Neural progenitor cell (in vitro differentiated cells): ENCODE data around the gene CAMK1D. TPM values are rescaled to one million over a fixed set of nuclear protein-coding genes. Genes with fewer than 3 reads are reported as not detected.

Experiments used
- DNase-seq: peaks from one replicate; pipeline ENCODE4 v3.0.0-alpha.2; 2016; ENCODE audit warnings: low spot score
- H2AFZ ChIP-seq: fragments of 200-600 bp; sonication (generic); replicated peaks from 2 replicates; pipeline ENCODE4 v1.6.1; 2016; ENCODE audit warnings: antibody characterized with exemption
- H3F3A ChIP-seq: fragments of 200-600 bp; sonication (generic); 2 replicates; pipeline ENCODE4 v1.6.1; 2016; ENCODE audit warnings: antibody characterized with exemption, low read depth
- H3K27ac ChIP-seq: fragments of 200-600 bp; sonication (generic); 2 replicates; pipeline ENCODE4 v1.5.1; 2016; ENCODE audit warnings: mild to moderate bottlenecking
- H3K27me3 ChIP-seq: fragments of 200-600 bp; sonication (generic); 2 replicates; pipeline ENCODE4 v1.6.1; 2016; ENCODE audit warnings: mild to moderate bottlenecking, moderate library complexity
- H3K36me3 ChIP-seq: fragments of 200-600 bp; sonication (generic); 2 replicates; pipeline ENCODE4 v1.5.1; 2016
- H3K4me1 ChIP-seq: fragments of 200-600 bp; sonication (generic); 2 replicates; pipeline ENCODE4 v1.6.1; 2016; ENCODE audit warnings: mixed run types
- H3K4me2 ChIP-seq: fragments of 200-600 bp; sonication (generic); 2 replicates; pipeline ENCODE4 v1.6.1; 2016
- H3K4me3 ChIP-seq: fragments of 200-600 bp; sonication (generic); 2 replicates; pipeline ENCODE4 v1.5.1; 2016
- H3K79me2 ChIP-seq: fragments of 200-600 bp; sonication (generic); 2 replicates; pipeline ENCODE4 v1.6.1; 2016; ENCODE audit warnings: low read depth
- H3K9ac ChIP-seq: fragments of 200-600 bp; sonication (generic); 2 replicates; pipeline ENCODE4 v1.6.1; 2016
- H3K9me3 ChIP-seq: fragments of 200-600 bp; sonication (generic); 2 replicates; pipeline ENCODE4 v1.5.1; 2016; ENCODE audit warnings: low read depth
- H4K20me1 ChIP-seq: fragments of 200-600 bp; sonication (generic); 2 replicates; pipeline ENCODE4 v1.6.1; 2016; ENCODE audit warnings: low read depth
- H3K27ac Mint-ChIP-seq: 3 replicates; pipeline ENCODE4 v1.8.0; 2021; ENCODE audit warnings: mixed read lengths
- H3K27me3 Mint-ChIP-seq: 2 replicates; pipeline ENCODE4 v1.8.0; 2022; ENCODE audit warnings: low read depth, mild to moderate bottlenecking, inconsistent platforms, moderate library complexity, mixed read lengths; ENCODE audit not compliant: insufficient read depth
- H3K36me3 Mint-ChIP-seq: 3 replicates; pipeline ENCODE4 v1.8.0; 2021; ENCODE audit warnings: mixed read lengths
- H3K4me1 Mint-ChIP-seq: 3 replicates; pipeline ENCODE4 v1.8.0; 2021; ENCODE audit warnings: mixed read lengths
- H3K4me3 Mint-ChIP-seq: 3 replicates; pipeline ENCODE4 v1.8.0; 2021; ENCODE audit warnings: mild to moderate bottlenecking, moderate library complexity, mixed read lengths
- H3K9me3 Mint-ChIP-seq: 3 replicates; pipeline ENCODE4 v1.8.0; 2020; ENCODE audit warnings: mixed read lengths
- EZH2 ChIP-seq: fragments of 200-600 bp; sonication (generic); IDR thresholded peaks from 2 replicates; pipeline ENCODE4 v1.6.1; 2017; ENCODE audit warnings: antibody characterized with exemption, mild to moderate bottlenecking, moderate library complexity
- EZH2phosphoT487 ChIP-seq: fragments of 200-600 bp; sonication (generic); IDR thresholded peaks from 2 replicates; pipeline ENCODE4 v1.6.1; 2017; ENCODE audit warnings: antibody characterized with exemption
- total RNA-seq: library from RNA; depleted of rRNA; stranded (reverse); fragments of >200 nt; gene quantifications from 2 replicates; pipeline ENCODE4 v1.2.3, GENCODE V29; 2015; ENCODE audit warnings: low replicate concordance
- TF ChIP-seq, protein P1 (sequence below): fragments of 200-600 bp; sonication (generic); IDR thresholded peaks from 2 replicates; pipeline ENCODE4 v1.5.1; 2017; ENCODE audit warnings: antibody characterized with exemption, mild to moderate bottlenecking

The CAMK1D gene
- total RNA-seq, 1 donor from 2014 or later: 7.6 TPM

DNA sequence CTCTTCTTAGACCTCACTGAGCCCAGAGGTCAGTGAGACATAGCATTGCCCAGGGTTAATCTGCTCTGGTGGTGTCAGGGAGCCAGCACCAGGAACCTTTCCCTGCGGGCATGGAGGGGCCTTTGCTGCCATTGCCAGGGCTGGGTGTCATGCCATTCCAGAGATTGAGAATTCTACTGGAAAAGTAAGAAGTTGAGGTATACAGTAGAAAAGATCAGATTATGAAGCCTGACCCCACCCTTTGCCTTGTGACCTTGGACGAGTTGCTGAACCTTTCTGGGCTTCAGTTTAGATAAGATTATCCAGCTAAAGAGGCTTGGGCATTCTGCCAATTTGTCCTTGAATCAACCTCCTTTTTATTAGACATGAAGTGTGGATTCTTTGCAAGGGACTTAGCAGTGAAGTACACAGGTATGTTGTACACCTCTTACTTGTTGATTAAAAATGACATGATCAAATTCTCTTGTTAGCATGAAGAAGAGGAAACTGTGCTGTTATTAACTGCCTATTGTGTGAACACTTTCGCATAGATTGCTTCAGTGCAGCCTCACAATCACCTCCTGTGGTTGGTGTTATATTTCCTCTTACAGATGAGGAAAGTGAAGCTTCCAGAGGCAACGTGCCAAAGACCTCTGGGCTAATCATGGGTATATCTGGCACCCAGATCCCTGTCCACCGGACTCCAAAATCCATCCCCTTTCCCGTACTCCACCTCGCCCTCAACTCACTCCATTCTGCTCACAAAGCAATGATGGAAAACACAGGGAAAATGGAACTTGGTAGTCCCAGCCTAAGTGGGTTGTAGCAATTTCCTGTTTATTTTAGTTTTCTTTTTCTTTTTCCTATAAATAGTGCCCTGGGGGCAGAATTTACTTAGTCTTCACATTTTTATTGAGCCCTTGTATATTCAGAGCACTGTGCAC, 151.3 kb downstream of the CAMK1D start:
- H3K4me3 Mint-ChIP-seq: no peak overlapping the region
- H3K9ac ChIP-seq: no peak overlapping the region

DNA sequence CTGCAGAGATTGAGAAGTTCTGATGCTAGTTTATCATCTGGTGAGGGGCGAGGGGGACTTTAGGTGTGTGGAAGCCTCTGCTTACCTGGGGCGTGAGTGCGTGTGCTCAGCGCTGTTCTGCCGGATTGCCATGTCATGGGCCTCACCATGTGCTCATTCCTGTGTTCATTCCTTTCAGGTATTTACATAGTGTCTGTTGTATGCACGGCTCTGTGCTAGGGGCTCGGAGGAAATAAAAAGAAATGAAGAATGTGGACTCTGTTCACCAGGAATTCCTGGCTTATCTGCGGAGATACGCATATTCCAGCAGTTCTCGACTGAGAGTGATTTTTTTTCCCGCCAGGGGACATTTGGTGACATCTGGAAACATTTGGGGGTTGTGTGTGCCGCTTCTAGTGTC, 152.0 kb downstream of the CAMK1D start:
- no peaks in the 10 kb centered on the region for H3K36me3 ChIP-seq
- no peak overlapping the region for H2AFZ ChIP-seq
- no peaks in the 10 kb centered on the region for H3K27me3 ChIP-seq
- H3K27ac ChIP-seq: no peak overlapping the region
- Mint-ChIP-seq H3K4me3 (no peak overlapping the region), H3K36me3 (no peaks in the 10 kb centered on the region), H3K27me3 (peaks cover 4% of the 10 kb centered on the region), H3K27ac (peak overlapping the region; percentile 16), H3K4me1 (peaks cover 37% of the 10 kb centered on the region), H3K9me3 (no peaks in the 10 kb centered on the region)
- H3F3A ChIP-seq: no peaks in the 10 kb centered on the region
- no peaks in the 10 kb centered on the region for H4K20me1 ChIP-seq
- H3K4me3 ChIP-seq: no peak overlapping the region
- H3K9ac ChIP-seq: no peak overlapping the region
- no peaks in the 10 kb centered on the region for H3K79me2 ChIP-seq
- no peak overlapping the region for H3K4me2 ChIP-seq
- DNase-seq: no peak
- TF ChIP-seq, protein P1, sequence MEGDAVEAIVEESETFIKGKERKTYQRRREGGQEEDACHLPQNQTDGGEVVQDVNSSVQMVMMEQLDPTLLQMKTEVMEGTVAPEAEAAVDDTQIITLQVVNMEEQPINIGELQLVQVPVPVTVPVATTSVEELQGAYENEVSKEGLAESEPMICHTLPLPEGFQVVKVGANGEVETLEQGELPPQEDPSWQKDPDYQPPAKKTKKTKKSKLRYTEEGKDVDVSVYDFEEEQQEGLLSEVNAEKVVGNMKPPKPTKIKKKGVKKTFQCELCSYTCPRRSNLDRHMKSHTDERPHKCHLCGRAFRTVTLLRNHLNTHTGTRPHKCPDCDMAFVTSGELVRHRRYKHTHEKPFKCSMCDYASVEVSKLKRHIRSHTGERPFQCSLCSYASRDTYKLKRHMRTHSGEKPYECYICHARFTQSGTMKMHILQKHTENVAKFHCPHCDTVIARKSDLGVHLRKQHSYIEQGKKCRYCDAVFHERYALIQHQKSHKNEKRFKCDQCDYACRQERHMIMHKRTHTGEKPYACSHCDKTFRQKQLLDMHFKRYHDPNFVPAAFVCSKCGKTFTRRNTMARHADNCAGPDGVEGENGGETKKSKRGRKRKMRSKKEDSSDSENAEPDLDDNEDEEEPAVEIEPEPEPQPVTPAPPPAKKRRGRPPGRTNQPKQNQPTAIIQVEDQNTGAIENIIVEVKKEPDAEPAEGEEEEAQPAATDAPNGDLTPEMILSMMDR: no peak
- TF ChIP-seq EZH2phosphoT487: no peak
- TF ChIP-seq EZH2: no peak
- no peaks in the 10 kb centered on the region for H3K9me3 ChIP-seq
- peaks cover 11% of the 10 kb centered on the region for H3K4me1 ChIP-seq

More for the DNA sequence above, 151.3 kb downstream of the CAMK1D start:
- no peak for TF ChIP-seq EZH2
- Mint-ChIP-seq H3K27ac (no peak overlapping the region), H3K4me1 (peaks cover 37% of the 10 kb centered on the region), H3K36me3 (no peaks in the 10 kb centered on the region), H3K9me3 (no peaks in the 10 kb centered on the region), H3K27me3 (peaks cover 4% of the 10 kb centered on the region)
- DNase-seq: no peak
- Histone ChIP-seq H3F3A (no peaks in the 10 kb centered on the region), H3K79me2 (no peaks in the 10 kb centered on the region), H3K27ac (no peak overlapping the region), H3K4me1 (peaks cover 11% of the 10 kb centered on the region), H3K4me2 (no peak overlapping the region), H3K36me3 (no peaks in the 10 kb centered on the region), H3K4me3 (no peak overlapping the region), H3K9me3 (no peaks in the 10 kb centered on the region), H3K27me3 (no peaks in the 10 kb centered on the region), H2AFZ (no peak overlapping the region), H4K20me1 (no peaks in the 10 kb centered on the region)

DNA sequence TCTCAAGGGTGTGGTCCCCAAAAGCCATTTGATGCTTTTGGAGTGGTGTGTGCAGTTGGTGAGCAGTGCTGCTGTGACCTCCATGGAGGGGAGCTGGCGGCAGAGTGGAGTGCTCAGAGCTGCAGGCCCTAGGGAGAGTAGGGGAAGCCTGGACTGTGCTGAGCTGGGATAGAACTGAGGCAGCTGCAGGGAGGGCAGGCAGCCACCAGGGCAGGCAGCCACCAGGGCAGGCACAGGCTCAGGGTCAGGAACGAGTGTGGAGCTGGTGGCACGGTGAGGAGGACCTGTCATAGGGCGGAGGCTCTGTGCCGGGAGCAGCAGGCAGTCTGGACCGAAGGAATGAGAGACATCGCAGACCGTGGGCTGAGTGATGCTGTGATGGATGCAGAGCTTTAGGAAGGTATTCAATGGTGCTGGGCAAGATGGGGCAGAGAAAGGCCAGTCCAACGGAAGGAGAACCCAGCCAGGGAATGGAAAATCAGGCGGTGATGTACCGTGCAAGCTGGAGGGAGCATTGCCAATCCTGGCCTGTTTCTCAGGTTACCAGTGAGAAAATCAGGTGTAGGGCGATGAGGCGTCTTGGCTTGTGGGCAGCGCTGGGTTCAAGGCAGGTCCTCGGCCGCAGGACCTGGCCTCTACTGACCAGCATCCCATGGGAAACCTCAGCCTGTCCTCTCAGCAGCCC, 152.6 kb downstream of the CAMK1D start:
- TF ChIP-seq EZH2 (no peak), EZH2phosphoT487 (no peak)
- TF ChIP-seq, protein P1: no peak
- Histone ChIP-seq H3F3A (no peaks in the 10 kb centered on the region), H3K79me2 (no peaks in the 10 kb centered on the region), H2AFZ (no peak overlapping the region), H3K4me1 (peaks cover 11% of the 10 kb centered on the region), H3K9me3 (no peaks in the 10 kb centered on the region), H3K4me2 (no peak overlapping the region), H3K36me3 (no peaks in the 10 kb centered on the region), H3K27ac (no peak overlapping the region), H3K27me3 (no peaks in the 10 kb centered on the region), H4K20me1 (no peaks in the 10 kb centered on the region), H3K4me3 (no peak overlapping the region), H3K9ac (no peak overlapping the region)
- DNase-seq: no peak
- no peaks in the 10 kb centered on the region for H3K9me3 Mint-ChIP-seq
- H3K36me3 Mint-ChIP-seq: no peaks in the 10 kb centered on the region
- H3K4me3 Mint-ChIP-seq: no peak overlapping the region
- H3K27ac Mint-ChIP-seq: no peak overlapping the region
- H3K27me3 Mint-ChIP-seq: peaks cover 5% of the 10 kb centered on the region
- peaks cover 38% of the 10 kb centered on the region for H3K4me1 Mint-ChIP-seq
